ENCODE results near the gene CDC23.
A peak's percentile ranks its signal among the peaks of the same experiment; 100 is the strongest.
"Not testable (repeated sequence)": the region's sequence is repeated elsewhere in the genome, so short reads cannot be mapped to it uniquely, and the experiment has no call there.

The CDC23 gene

GRCh38 chr5:138157626-138158025, 55.5 kb downstream of the CDC23 start:
- intact Hi-C loops (cut with DNase I) = no loop called here
- no peak for DNase-seq

- DNase-seq; intact Hi-C loops (cut with DNase I): not testable (repeated sequence)
Observed at GRCh38 chr5:138155977-138156376, 57.1 kb downstream of the CDC23 start.

GRCh38 chr5:138149530-138149929, 63.6 kb downstream of the CDC23 start:
- no peak for DNase-seq
- intact Hi-C loops (cut with DNase I) = no loop called here

GRCh38 chr5:138148811-138149210, 64.3 kb downstream of the CDC23 start:
- DNase-seq = no peak
- intact Hi-C loops (cut with DNase I) = no loop called here

GRCh38 chr5:138143578-138143977, 69.5 kb downstream of the CDC23 start:
- DNase-seq; intact Hi-C loops (cut with DNase I): not testable (repeated sequence)

GRCh38 chr5:138141734-138142133, 71.4 kb downstream of the CDC23 start:
- intact Hi-C loops (cut with DNase I) = no loop called here
- no peak for DNase-seq

GRCh38 chr5:138140268-138140667, 72.9 kb downstream of the CDC23 start:
- no peak for DNase-seq
- intact Hi-C loops (cut with DNase I) = no loop called here

GRCh38 chr5:138139781-138140090, 73.4 kb downstream of the CDC23 start:
- no peak for DNase-seq
- intact Hi-C loops (cut with DNase I) = loop anchor here (10.0 kb wide), 1 partner anchor 385 kb away; the partner anchor contains the start of gene HNRNPA0

GRCh38 chr5:138138949-138139780, 74.0 kb downstream of the CDC23 start, which contains the start of gene NME5:
NME5 (minus strand) TSS chr5:138139428; CDS start chr5:138138780, 648 bp downstream.
- DNase-seq = peak; percentile 66 to 93 (median 81)
- intact Hi-C loops (cut with DNase I) = loop anchor here (10.0 kb wide), 1 partner anchor 384 kb away; the partner anchor contains the start of gene HNRNPA0

All from head of caudate nucleus (tissue), 42 donors.